Prostate gland (tissue), 2 donors: ENCODE results near the gene LMAN1L. TPM values are rescaled to one million over a fixed set of nuclear protein-coding genes. Genes with fewer than 3 reads are reported as not detected.

ENCODE experiments used
- DNase-seq: peaks from one replicate; pipeline ENCODE4 v3.0.0-alpha.2; 2019; ENCODE audit warnings: low spot score
- H3K27ac ChIP-seq, 2 donors: fragments of 200-600 bp; sonication (generic); 2 replicates each; pipeline ENCODE4 v1.5.1; 2017 to 2019
- H3K27me3 ChIP-seq: fragments of 200-600 bp; sonication (generic); replicated peaks from 2 replicates; pipeline ENCODE4 v1.5.1; 2019; ENCODE audit not compliant: insufficient read depth
- H3K36me3 ChIP-seq, 2 donors: fragments of 200-600 bp; sonication (generic); 1 replicate in 1 of 2; 2 replicates in 1 of 2; pipeline versions ENCODE4 v1.5.1 to v1.8.1; 2017 to 2019
- H3K4me1 ChIP-seq: fragments of 200-600 bp; sonication (generic); replicated peaks from 2 replicates; pipeline ENCODE4 v1.5.1; 2019
- H3K4me3 ChIP-seq, 2 donors: fragments of 200-600 bp; sonication (generic); 2 replicates each; pipeline ENCODE4 v1.5.1; 2017 to 2019
- H3K9me3 ChIP-seq: fragments of 200-600 bp; sonication (generic); 2 replicates; pipeline ENCODE4 v1.5.1; 2017
- POLR2A ChIP-seq: fragments of 450-650 bp; IDR thresholded peaks from one replicate; pipeline ENCODE4 v1.6.1; 2016; ENCODE audit warnings: antibody characterized with exemption, mild to moderate bottlenecking
- POLR2AphosphoS5 ChIP-seq: sonication (generic); formaldehyde crosslinking; IDR thresholded peaks from one replicate; pipeline ENCODE4 v1.6.1; 2017; ENCODE audit warnings: antibody characterized with exemption
- WGBS: methylation state at CpG from one replicate; pipeline ENCODE4 v1.1.5; 2018; 5-methylcytosine and 5-hydroxymethylcytosine counted together
- intact Hi-C: fragments of 100-400 bp; cut with DNase I; formaldehyde crosslinking; loops from one replicate; pipeline ENCODE4 v1.14.2; 2022
- total RNA-seq, 2 donors: library from RNA; depleted of rRNA; stranded (reverse); fragments of >200 nt; gene quantifications; one replicate each; pipeline ENCODE4 v1.1.0, GENCODE V29; 2016
- TF ChIP-seq, protein P1 (sequence below), 4 experiments: fragments of 200-600 bp in 2 of 4; fragments of 450-650 bp in 2 of 4; sonication (generic) in 2 of 4; IDR thresholded peaks; 1 replicate in 3 of 4; 2 replicates in 1 of 4; pipeline ENCODE4 v1.5.1; 2016 to 2019; ENCODE audit warnings: antibody characterized with exemption in 4 of 4, mild to moderate bottlenecking in 2 of 4, moderate library complexity in 2 of 4

Gene LMAN1L
- total RNA-seq, 2 donors from 2014 or later, result 219 to 229 TPM

DNA sequence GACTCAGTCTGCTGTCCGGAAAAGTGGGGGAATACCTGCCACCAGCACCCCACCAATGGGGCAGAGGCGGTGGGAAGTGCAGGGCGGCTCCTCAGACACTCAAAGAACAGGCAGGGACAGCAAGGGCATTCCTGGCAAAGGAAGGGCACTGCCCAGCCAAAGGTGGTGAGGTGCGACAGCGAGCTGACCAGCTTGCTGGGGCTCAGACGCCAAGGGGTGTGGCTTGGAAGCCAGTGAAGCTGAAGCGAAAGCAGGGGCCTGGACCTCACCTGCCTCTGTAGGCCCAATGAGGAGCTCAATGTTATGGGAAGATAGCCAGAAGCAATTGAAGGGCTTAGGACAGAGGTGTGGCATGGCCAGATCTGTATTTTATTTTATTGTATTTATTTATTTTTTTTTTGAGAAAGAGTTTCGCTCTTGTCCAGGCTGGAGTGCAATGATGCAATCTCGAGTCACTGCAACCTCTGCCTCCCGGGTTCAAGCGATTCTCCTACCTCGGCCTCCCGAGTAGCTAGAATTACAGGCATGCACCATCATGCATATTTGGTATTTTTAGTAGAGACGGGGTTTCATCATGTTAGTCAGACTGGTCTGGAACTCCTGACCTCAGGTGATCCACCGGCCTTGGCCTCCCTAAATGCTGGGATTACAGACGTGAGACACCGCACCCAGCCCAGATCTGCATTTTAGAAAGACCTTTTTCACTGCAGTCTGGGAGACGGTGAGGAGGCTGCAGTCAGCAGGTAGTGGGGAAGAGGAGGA lies 4.4 kb upstream of the LMAN1L start:
- Histone ChIP-seq H3K4me1 (no peaks in the 10 kb centered on the region), H3K27ac (peak overlapping the region; percentile 77 to 80), H3K9me3 (no peaks in the 10 kb centered on the region), H3K27me3 (no peaks in the 10 kb centered on the region), H3K4me3 (no peak overlapping the region), H3K36me3 (peaks cover 0 to 4% of the 10 kb centered on the region in 2 donors)
- intact Hi-C loops, result no loop called here
- TF ChIP-seq, protein P1, sequence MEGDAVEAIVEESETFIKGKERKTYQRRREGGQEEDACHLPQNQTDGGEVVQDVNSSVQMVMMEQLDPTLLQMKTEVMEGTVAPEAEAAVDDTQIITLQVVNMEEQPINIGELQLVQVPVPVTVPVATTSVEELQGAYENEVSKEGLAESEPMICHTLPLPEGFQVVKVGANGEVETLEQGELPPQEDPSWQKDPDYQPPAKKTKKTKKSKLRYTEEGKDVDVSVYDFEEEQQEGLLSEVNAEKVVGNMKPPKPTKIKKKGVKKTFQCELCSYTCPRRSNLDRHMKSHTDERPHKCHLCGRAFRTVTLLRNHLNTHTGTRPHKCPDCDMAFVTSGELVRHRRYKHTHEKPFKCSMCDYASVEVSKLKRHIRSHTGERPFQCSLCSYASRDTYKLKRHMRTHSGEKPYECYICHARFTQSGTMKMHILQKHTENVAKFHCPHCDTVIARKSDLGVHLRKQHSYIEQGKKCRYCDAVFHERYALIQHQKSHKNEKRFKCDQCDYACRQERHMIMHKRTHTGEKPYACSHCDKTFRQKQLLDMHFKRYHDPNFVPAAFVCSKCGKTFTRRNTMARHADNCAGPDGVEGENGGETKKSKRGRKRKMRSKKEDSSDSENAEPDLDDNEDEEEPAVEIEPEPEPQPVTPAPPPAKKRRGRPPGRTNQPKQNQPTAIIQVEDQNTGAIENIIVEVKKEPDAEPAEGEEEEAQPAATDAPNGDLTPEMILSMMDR (IDR thresholded peaks at IDR 0.05), result no peak
- TF ChIP-seq POLR2AphosphoS5 (peak; percentile 75), POLR2A (no peak)
- peak; percentile 73 for DNase-seq
- 62% methylated on average over 18 of the region's 18 CpGs for WGBS

DNA sequence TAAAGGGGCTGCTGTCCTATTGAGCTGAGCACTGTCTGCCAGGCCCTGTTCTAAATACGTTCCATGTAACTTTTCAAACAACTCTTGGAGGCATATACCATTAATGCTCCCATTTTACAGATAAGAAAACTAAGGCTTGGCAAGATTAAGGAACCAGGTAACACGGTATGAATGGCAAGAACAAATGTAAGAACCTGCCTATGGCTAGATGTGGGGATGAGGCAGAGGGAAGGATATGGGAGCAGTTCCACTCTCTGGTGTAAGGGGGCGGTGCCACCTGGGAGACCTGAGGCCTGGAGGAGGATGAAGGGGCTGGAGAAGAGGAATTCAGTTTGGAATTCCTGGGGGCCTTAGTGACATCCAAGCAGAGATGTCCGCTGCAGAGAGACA lies 3.8 kb upstream of the LMAN1L start:
- TF ChIP-seq POLR2AphosphoS5, result no peak
- TF ChIP-seq, protein P1 (IDR thresholded peaks at IDR 0.05), result no peak
- TF ChIP-seq POLR2A, result no peak
- Histone ChIP-seq H3K27me3 (no peaks in the 10 kb centered on the region), H3K9me3 (no peaks in the 10 kb centered on the region), H3K4me1 (no peaks in the 10 kb centered on the region), H3K36me3 (no peaks in the 10 kb centered on the region), H3K27ac (peak overlapping the region; percentile 77 to 80), H3K4me3 (no peak overlapping the region)
- intact Hi-C loops, result no loop called here
- 68% methylated on average over 4 of the region's 4 CpGs for WGBS
- DNase-seq, result no peak

DNA sequence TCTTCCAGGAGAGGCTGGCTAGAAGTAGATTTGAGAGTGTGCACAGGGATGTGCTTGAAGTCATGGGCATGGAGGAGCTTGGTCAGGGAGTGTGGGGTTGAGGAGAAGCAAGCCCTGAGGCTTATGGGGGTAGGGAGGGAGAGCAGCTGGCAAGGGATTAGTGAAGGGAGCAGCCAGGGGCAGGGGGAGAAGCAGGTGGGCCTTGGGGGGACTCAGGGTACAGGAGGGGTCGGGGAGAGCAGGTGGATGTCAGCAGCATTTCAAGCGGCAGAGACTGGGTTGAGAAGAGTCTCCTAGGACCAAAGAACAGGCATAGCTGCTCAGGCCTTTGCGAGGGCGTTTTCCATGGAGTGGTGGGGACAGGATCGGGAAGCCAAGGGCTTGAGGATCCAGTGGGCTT lies 3.4 kb upstream of the LMAN1L start:
- DNase-seq, result no peak
- Histone ChIP-seq H3K4me1 (no peaks in the 10 kb centered on the region), H3K9me3 (no peaks in the 10 kb centered on the region), H3K36me3 (no peaks in the 10 kb centered on the region), H3K27me3 (no peaks in the 10 kb centered on the region), H3K27ac (no peak overlapping the region), H3K4me3 (no peak overlapping the region)
- intact Hi-C loops, result no loop called here
- 80% methylated on average over 5 of the region's 5 CpGs for WGBS
- TF ChIP-seq POLR2A (no peak), POLR2AphosphoS5 (no peak)
- TF ChIP-seq, protein P1 (IDR thresholded peaks at IDR 0.05), result no peak

DNA sequence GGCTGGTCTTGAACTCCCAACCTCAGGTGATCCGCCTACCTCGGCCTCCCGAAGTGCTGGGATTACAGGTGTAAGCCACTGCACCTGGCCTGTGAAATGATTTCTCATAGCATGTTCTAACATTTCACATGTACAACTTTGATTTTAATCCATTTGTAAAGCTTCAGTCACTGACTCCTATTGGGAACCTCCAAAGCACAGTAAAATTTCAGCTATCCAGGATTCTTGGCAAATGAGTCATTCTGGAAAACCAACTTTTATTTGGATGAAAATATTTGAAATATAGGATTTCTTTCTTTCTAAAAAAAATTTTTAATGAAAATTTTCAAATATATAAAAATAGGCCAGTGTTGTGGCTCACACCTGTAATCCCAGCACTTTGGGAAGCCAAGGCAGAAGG lies 2.7 kb upstream of the LMAN1L start:
- intact Hi-C loops, result no loop called here
- H3K27ac ChIP-seq, result no peak overlapping the region
- DNase-seq, result no peak
- H3K4me1 ChIP-seq, result no peaks in the 10 kb centered on the region
- no peak overlapping the region for H3K4me3 ChIP-seq
- TF ChIP-seq POLR2A (no peak), POLR2AphosphoS5 (no peak)
- TF ChIP-seq, protein P1 (IDR thresholded peaks at IDR 0.05), result no peak
- no peaks in the 10 kb centered on the region for H3K36me3 ChIP-seq
- WGBS, result 82% methylated on average over 3 of the region's 3 CpGs
- H3K9me3 ChIP-seq, result no peaks in the 10 kb centered on the region
- H3K27me3 ChIP-seq, result no peaks in the 10 kb centered on the region
